GM23338 (cell line): ENCODE measurements around the gene LILRA5. TPM values are rescaled to one million over a fixed set of nuclear protein-coding genes. Genes with fewer than 3 reads are reported as not detected.

Source experiments
- JUNB ChIP-seq: IDR thresholded peaks from one replicate; pipeline ENCODE4 v1.6.1; 2016; ENCODE audit warnings: antibody characterized with exemption; ENCODE audit not compliant: unreplicated experiment
- POLR2AphosphoS5 ChIP-seq: IDR thresholded peaks from 2 replicates; pipeline ENCODE4 v1.6.1; 2016; ENCODE audit warnings: antibody characterized with exemption, low read depth
- ZNF114 ChIP-seq: fragments of 250-450 bp; sonication (Bioruptor Pico); IDR thresholded peaks from 2 replicates; pipeline ENCODE4 v1.5.0; 2020; ENCODE audit warnings: mild to moderate bottlenecking, moderate library complexity
- ZNF331 ChIP-seq: fragments of 250-450 bp; sonication (Bioruptor Pico); IDR thresholded peaks from 2 replicates; pipeline ENCODE4 v1.5.0; 2020; ENCODE audit warnings: low read depth, mild to moderate bottlenecking, moderate library complexity
- polyA plus RNA-seq: library from polyadenylated mRNA; unstranded; fragments of >200 nt; fragmentation: Nextera tagmentation; extraction: Ambion mirVana; gene quantifications from 2 replicates; pipeline ENCODE4 v1.2.1, GENCODE V29; 2016
- total RNA-seq: library from RNA; depleted of rRNA; stranded (reverse); fragments of >200 nt; shearing (Covaris generic); gene quantifications from 2 replicates; pipeline ENCODE4 v1.2.3, GENCODE V29; 2014
- TF ChIP-seq, protein P1 (sequence below): fragments of 250-450 bp; sonication (Bioruptor Pico); IDR thresholded peaks from 2 replicates; pipeline ENCODE4 v1.5.0; 2020; ENCODE audit warnings: mild to moderate bottlenecking, moderate library complexity
- TF ChIP-seq, protein P2 (sequence below): IDR thresholded peaks from one replicate; pipeline ENCODE4 v1.6.1; 2018; ENCODE audit warnings: antibody characterized with exemption; ENCODE audit not compliant: unreplicated experiment
- TF ChIP-seq, protein P3 (sequence below): IDR thresholded peaks from 2 replicates; pipeline ENCODE4 v1.6.1; 2016; ENCODE audit warnings: antibody characterized with exemption

Gene LILRA5
- total and polyA plus RNA-seq, 2 experiments from 2014 or later = not detected

DNA sequence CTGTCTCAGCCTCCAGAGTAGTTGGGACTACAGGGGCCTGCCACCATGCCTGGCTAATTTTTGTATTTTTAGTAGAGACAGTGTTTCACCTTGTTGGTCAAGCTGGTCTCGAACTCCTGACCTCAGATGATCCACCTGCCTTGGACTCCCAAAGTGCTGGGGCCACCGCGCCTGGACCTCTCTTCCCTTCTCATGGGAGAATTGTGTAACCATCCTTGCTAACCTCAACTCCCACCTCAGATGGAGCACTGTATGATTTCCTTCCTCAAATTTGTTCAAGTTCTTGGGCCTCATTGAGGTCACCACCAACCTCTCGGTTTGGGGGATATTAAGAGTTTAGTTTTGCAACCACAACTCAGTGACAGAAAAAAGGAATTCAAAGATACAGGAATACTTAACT, 10.7 kb downstream of the LILRA5 start (continued):
- TF ChIP-seq, protein P1, sequence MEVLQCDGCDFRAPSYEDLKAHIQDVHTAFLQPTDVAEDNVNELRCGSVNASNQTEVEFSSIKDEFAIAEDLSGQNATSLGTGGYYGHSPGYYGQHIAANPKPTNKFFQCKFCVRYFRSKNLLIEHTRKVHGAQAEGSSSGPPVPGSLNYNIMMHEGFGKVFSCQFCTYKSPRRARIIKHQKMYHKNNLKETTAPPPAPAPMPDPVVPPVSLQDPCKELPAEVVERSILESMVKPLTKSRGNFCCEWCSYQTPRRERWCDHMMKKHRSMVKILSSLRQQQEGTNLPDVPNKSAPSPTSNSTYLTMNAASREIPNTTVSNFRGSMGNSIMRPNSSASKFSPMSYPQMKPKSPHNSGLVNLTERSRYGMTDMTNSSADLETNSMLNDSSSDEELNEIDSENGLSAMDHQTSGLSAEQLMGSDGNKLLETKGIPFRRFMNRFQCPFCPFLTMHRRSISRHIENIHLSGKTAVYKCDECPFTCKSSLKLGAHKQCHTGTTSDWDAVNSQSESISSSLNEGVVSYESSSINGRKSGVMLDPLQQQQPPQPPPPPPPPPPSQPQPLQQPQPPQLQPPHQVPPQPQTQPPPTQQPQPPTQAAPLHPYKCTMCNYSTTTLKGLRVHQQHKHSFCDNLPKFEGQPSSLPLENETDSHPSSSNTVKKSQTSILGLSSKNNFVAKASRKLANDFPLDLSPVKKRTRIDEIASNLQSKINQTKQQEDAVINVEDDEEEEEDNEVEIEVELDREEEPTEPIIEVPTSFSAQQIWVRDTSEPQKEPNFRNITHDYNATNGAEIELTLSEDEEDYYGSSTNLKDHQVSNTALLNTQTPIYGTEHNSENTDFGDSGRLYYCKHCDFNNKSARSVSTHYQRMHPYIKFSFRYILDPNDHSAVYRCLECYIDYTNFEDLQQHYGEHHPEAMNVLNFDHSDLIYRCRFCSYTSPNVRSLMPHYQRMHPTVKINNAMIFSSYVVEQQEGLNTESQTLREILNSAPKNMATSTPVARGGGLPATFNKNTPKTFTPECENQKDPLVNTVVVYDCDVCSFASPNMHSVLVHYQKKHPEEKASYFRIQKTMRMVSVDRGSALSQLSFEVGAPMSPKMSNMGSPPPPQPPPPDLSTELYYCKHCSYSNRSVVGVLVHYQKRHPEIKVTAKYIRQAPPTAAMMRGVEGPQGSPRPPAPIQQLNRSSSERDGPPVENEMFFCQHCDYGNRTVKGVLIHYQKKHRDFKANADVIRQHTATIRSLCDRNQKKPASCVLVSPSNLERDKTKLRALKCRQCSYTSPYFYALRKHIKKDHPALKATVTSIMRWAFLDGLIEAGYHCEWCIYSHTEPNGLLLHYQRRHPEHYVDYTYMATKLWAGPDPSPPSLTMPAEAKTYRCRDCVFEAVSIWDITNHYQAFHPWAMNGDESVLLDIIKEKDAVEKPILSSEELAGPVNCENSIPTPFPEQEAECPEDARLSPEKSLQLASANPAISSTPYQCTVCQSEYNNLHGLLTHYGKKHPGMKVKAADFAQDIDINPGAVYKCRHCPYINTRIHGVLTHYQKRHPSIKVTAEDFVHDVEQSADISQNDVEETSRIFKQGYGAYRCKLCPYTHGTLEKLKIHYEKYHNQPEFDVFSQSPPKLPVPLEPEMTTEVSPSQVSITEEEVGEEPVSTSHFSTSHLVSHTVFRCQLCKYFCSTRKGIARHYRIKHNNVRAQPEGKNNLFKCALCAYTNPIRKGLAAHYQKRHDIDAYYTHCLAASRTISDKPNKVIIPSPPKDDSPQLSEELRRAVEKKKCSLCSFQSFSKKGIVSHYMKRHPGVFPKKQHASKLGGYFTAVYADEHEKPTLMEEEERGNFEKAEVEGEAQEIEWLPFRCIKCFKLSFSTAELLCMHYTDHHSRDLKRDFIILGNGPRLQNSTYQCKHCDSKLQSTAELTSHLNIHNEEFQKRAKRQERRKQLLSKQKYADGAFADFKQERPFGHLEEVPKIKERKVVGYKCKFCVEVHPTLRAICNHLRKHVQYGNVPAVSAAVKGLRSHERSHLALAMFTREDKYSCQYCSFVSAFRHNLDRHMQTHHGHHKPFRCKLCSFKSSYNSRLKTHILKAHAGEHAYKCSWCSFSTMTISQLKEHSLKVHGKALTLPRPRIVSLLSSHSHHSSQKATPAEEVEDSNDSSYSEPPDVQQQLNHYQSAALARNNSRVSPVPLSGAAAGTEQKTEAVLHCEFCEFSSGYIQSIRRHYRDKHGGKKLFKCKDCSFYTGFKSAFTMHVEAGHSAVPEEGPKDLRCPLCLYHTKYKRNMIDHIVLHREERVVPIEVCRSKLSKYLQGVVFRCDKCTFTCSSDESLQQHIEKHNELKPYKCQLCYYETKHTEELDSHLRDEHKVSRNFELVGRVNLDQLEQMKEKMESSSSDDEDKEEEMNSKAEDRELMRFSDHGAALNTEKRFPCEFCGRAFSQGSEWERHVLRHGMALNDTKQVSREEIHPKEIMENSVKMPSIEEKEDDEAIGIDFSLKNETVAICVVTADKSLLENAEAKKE = no peak
- no peak for TF ChIP-seq JUNB
- TF ChIP-seq, protein P2, sequence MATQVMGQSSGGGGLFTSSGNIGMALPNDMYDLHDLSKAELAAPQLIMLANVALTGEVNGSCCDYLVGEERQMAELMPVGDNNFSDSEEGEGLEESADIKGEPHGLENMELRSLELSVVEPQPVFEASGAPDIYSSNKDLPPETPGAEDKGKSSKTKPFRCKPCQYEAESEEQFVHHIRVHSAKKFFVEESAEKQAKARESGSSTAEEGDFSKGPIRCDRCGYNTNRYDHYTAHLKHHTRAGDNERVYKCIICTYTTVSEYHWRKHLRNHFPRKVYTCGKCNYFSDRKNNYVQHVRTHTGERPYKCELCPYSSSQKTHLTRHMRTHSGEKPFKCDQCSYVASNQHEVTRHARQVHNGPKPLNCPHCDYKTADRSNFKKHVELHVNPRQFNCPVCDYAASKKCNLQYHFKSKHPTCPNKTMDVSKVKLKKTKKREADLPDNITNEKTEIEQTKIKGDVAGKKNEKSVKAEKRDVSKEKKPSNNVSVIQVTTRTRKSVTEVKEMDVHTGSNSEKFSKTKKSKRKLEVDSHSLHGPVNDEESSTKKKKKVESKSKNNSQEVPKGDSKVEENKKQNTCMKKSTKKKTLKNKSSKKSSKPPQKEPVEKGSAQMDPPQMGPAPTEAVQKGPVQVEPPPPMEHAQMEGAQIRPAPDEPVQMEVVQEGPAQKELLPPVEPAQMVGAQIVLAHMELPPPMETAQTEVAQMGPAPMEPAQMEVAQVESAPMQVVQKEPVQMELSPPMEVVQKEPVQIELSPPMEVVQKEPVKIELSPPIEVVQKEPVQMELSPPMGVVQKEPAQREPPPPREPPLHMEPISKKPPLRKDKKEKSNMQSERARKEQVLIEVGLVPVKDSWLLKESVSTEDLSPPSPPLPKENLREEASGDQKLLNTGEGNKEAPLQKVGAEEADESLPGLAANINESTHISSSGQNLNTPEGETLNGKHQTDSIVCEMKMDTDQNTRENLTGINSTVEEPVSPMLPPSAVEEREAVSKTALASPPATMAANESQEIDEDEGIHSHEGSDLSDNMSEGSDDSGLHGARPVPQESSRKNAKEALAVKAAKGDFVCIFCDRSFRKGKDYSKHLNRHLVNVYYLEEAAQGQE = no peak
- no peak for TF ChIP-seq ZNF331
- TF ChIP-seq POLR2AphosphoS5 = no peak
- TF ChIP-seq, protein P3, sequence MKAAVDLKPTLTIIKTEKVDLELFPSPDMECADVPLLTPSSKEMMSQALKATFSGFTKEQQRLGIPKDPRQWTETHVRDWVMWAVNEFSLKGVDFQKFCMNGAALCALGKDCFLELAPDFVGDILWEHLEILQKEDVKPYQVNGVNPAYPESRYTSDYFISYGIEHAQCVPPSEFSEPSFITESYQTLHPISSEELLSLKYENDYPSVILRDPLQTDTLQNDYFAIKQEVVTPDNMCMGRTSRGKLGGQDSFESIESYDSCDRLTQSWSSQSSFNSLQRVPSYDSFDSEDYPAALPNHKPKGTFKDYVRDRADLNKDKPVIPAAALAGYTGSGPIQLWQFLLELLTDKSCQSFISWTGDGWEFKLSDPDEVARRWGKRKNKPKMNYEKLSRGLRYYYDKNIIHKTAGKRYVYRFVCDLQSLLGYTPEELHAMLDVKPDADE = no peak
- no peak for TF ChIP-seq ZNF114 (CRISPR knock-in tag)
